HuH-7 (cell line): Measurements from ENCODE around the gene CFAP119.
A peak's percentile ranks its signal among the peaks of the same experiment; 100 is the strongest.
"Not testable (repeated sequence)": the region's sequence is repeated elsewhere in the genome, so short reads cannot be mapped to it uniquely, and the experiment has no call there.

Experiments used
- DNase-seq: peaks from one replicate; pipeline ENCODE4 v3.0.0; 2011; ENCODE audit warnings: low spot score

Gene CFAP119

GRCh38 chr16:30761928-30762902, at the start of gene CFAP119, which contains the start of gene RNF40:
TSS of gene CFAP119 (minus strand) at chr16:30762062. CDS start at chr16:30761748, 314 bp downstream.
TSS of gene RNF40 (plus strand) at chr16:30762322. CDS start at chr16:30762546, 224 bp downstream.
- peak; percentile 99 for DNase-seq

DNA sequence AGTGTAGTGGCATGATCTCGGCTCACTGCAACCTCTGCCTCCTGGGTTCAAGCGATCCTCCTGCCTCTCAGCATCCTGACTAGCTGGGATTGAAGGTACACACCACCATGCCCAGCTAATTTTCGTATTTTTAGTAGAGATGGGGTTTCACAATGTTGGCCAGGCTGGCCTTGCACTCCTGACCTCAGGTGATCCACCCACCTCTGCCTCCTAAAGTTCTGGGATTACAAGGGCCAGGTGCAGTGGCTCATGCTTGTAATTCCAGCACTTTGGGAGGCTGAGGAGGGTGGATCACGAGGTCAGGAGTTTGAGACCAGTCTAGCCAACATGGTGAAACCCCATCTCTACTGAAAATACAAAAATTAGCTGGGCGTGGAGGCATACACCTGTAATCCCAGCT, 47.8 kb upstream of the CFAP119 start:
- not testable (repeated sequence) for DNase-seq

- not testable (repeated sequence) for DNase-seq
These were observed 47.1 kb upstream of the CFAP119 start for GRCh38 chr16:30808890-30809426.

- no peak for DNase-seq
These were observed 46.3 kb upstream of the CFAP119 start for GRCh38 chr16:30808146-30808545.

- peak; percentile 79 for DNase-seq
These were observed 43.7 kb upstream of the CFAP119 start for GRCh38 chr16:30805370-30806169.

DNA sequence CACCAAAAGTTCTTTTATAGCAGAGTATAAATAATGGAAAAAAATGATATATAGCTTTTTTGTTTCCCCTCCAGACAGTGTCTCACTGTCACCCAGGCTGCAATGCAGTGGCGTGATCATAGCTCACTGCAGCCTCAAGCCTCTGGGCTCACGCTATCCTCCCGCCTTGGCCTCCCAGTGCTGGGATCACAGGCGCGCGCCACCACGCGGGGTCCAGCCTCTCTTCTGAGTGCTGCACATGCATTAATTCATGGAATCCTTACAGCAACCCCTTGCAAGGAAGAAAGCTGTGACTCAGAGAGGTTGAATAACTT, 43.2 kb upstream of the CFAP119 start:
- DNase-seq, result no peak

- DNase-seq, result no peak
These were observed 41.1 kb upstream of the CFAP119 start for GRCh38 chr16:30802936-30803335.

- no peak for DNase-seq
These were observed 35.9 kb upstream of the CFAP119 start for GRCh38 chr16:30797670-30798309.

DNA sequence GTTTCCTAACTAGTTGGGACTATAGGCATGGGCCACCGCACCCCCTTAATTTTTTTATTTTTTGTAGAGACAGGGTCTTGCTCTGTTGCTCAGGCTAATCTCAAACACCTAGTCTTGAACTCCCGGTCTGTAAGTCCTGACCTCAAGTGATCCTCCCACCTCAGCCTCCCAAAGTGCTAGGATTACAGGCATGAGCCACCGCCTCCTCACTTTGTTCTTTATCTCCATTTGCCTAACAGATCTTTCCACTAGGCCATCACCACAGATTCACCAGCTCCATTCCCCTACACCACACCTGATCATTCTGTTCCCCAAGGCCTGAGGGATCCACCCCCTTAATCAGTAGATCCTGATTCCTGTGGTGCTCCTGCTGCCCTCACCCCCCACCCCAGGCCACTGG, 32.8 kb upstream of the CFAP119 start:
- no peak for DNase-seq

DNA sequence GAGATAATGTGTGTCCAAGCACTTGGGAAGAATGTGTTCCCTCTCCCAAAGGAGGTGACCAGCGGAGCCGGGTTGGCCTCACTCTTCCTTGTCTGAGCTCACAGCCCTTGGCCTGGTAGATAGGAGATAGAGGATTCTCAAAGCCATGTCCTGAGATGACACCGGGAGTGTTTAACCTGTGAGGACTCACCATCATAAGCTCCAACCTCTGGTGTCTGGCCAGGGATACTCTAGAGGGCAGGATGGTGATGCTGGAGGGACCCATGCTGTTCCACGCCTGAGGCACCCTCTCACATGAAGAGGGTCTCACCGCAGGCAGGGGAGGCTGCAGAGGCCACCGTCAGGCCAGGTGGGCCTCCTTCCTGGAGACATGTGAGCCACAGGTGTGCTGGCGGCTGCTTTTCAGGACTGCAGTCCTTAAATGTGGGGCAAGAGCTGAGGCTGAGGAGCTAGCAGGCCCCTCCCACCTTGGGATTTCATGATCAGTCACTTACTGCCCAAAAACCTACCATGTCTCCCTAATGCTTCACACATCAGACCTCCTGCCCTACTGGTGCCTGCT, 31.7 kb upstream of the CFAP119 start:
- DNase-seq, result no peak

DNA sequence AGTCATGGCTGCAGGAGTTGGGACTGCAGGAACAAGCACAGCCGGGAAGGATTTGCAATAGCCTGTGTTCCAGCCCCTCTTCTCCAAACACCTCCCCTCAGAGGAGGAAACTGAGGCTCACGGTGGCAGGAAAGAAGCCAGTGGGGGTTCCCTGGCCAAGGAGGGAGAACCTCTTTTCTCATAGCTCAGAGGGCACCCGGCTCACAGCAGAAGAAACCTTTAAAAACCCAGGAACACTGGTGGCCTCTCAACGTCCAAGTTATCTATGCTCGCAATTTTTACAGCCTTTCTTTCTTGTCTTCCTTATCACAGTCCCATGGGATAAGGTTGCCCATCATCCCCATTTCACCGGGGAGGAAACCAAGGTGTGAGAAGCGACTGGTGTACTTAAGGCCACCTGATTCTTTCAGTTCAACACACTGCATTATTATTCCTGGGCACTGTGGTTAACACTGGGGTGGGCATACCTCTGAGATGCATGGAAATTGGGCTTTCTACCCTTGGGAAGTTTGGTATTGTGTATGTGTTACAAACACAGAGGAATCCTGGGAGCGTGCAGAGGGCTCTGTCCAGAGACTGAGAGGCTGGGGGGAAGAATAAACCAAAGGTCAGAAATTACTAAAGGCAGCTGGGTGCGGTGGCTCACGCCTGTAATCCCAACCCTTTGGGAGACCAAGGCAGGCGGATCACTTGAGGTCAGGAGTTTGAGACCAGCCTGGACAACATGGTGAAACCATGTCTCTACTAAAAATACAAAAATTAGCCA, 25.9 kb upstream of the CFAP119 start:
- DNase-seq, result peak; percentile 48

DNA sequence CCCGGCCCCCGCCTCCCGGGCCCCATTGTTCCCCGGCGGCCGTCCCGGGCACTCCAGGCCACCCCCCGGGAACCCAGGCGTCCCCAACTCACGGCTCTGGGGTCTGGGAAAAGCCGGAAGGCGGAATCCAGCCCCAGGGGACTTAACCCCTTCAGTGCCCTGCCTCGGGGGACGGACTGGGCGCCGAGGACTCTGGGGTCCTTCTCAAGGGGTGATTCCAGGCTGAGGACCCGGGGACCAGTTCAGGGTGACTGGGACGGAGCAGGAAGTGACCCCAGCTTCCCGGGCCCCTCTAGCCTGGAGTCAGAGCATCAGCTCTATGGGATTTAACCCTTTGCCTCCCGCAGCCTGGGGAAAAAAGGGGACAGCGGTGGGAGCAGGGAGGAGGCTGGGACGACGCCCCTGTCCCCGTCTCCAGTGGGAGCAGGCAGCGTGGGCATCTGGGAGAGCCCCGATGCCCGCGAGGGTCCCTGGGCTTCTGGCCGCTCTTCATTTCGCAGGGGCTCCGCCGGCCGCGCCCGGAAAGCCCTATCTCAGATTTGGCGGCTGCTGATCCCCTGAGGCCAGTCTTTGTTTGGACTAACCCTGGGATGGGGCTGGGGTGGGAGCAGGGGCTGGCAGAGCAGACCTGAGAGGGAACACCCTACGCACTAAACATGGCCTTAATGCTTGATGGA, 25.2 kb upstream of the CFAP119 start, which contains the start of gene ZNF629:
Gene ZNF629 (minus strand): TSS at position 270 of the 677 bp plus-strand sequence. CDS start 2,723 bp downstream, outside the sequence.
- peak; percentile 87 for DNase-seq

GRCh38 chr16:30786115-30786935, 24.5 kb upstream of the CFAP119 start:
- DNase-seq, result peak; percentile 67

- DNase-seq, result no peak
These were observed 23.6 kb upstream of the CFAP119 start for GRCh38 chr16:30785126-30786106.

- no peak for DNase-seq
These were observed 22.4 kb upstream of the CFAP119 start for GRCh38 chr16:30784215-30784614.

- no peak for DNase-seq
These were observed 21.6 kb upstream of the CFAP119 start for GRCh38 chr16:30783280-30784109.
